Tongue (tissue), 2 donors: ENCODE data around the gene DPYSL3. TPM values are rescaled to one million over a fixed set of nuclear protein-coding genes. Genes with fewer than 3 reads are reported as not detected.

Source experiments
- DNase-seq: peaks from one replicate; pipeline ENCODE4 v3.0.0-alpha.2; 2015
- total RNA-seq: library from RNA; depleted of rRNA; stranded (reverse); fragments of >200 nt; gene quantifications from one replicate; pipeline ENCODE4 v1.2.3, GENCODE V29; 2014

Gene DPYSL3
- total RNA-seq, 1 donor from 2014 or later = 158 TPM

- no peak for DNase-seq
Measured at GRCh38 chr5:147439254-147439653, 70.6 kb downstream of the DPYSL3 start.

- peak; percentile 30 for DNase-seq
Measured at GRCh38 chr5:147437161-147437596, 72.7 kb downstream of the DPYSL3 start.

GRCh38 chr5:147436596-147436995, 73.3 kb downstream of the DPYSL3 start:
- DNase-seq = no peak

- no peak for DNase-seq
Measured at GRCh38 chr5:147434049-147434448, 75.8 kb downstream of the DPYSL3 start.

- no peak for DNase-seq
Measured at GRCh38 chr5:147432323-147432722, 77.5 kb downstream of the DPYSL3 start.

- no peak for DNase-seq
Measured at GRCh38 chr5:147431586-147431985, 78.3 kb downstream of the DPYSL3 start.

- DNase-seq = peak; percentile 35
Measured at GRCh38 chr5:147430628-147431027, 79.2 kb downstream of the DPYSL3 start.

GRCh38 chr5:147427521-147428401, 82.1 kb downstream of the DPYSL3 start:
- peak; percentile 54 for DNase-seq

GRCh38 chr5:147426640-147427327, 83.1 kb downstream of the DPYSL3 start:
- no peak for DNase-seq

- no peak for DNase-seq
Measured at GRCh38 chr5:147418613-147419012, 91.3 kb downstream of the DPYSL3 start.

GRCh38 chr5:147417135-147417813, 92.6 kb downstream of the DPYSL3 start:
- peak; percentile 45 for DNase-seq

- DNase-seq = no peak
Measured at GRCh38 chr5:147415651-147416050, 94.2 kb downstream of the DPYSL3 start.

- DNase-seq = no peak
Measured at GRCh38 chr5:147413266-147413665, 96.6 kb downstream of the DPYSL3 start.

GRCh38 chr5:147412561-147412960, 97.3 kb downstream of the DPYSL3 start:
- DNase-seq = no peak

GRCh38 chr5:147411359-147412319, 98.2 kb downstream of the DPYSL3 start:
- DNase-seq = no peak

GRCh38 chr5:147410496-147411358, 99.1 kb downstream of the DPYSL3 start:
- DNase-seq = peak; percentile 73

- no peak for DNase-seq
Measured at GRCh38 chr5:147408980-147409379, 100.9 kb downstream of the DPYSL3 start.

- DNase-seq = no peak
Measured at GRCh38 chr5:147407094-147407681, 102.7 kb downstream of the DPYSL3 start.

GRCh38 chr5:147406636-147407035, 103.2 kb downstream of the DPYSL3 start:
- DNase-seq = no peak

GRCh38 chr5:147404706-147405105, 105.2 kb downstream of the DPYSL3 start:
- no peak for DNase-seq
